Colonic mucosa (tissue), 4 donors: Measurements from ENCODE around the gene OR6S1. TPM values are rescaled to one million over a fixed set of nuclear protein-coding genes. Genes with fewer than 3 reads are reported as not detected.

Experiments
- DNase-seq: peaks from one replicate; pipeline ENCODE4 v3.0.0-alpha.2; 2020
- H3K27ac ChIP-seq: fragments of 200-600 bp; one replicate; pipeline ENCODE4 v1.8.0; 2021
- H3K27me3 ChIP-seq: fragments of 200-600 bp; one replicate; pipeline ENCODE4 v1.8.0; 2021
- H3K36me3 ChIP-seq: fragments of 200-600 bp; one replicate; pipeline ENCODE4 v1.8.0; 2021
- H3K4me1 ChIP-seq: fragments of 200-600 bp; one replicate; pipeline ENCODE4 v1.8.0; 2021; ENCODE audit warnings: mild to moderate bottlenecking
- H3K4me3 ChIP-seq: fragments of 200-600 bp; one replicate; pipeline ENCODE4 v1.8.0; 2021
- H3K9ac ChIP-seq, 2 donors: one replicate each; pipeline ENCODE4 v1.7.0; 2013; ENCODE audit warnings: control low read depth in 2 of 2, low read depth in 2 of 2, low read length in 2 of 2
- H3K9me3 ChIP-seq: fragments of 200-600 bp; one replicate; pipeline ENCODE4 v1.8.0; 2021
- intact Hi-C: fragments of 100-400 bp; cut with DNase I; formaldehyde crosslinking; loops from one replicate; pipeline ENCODE4 v1.14.1; 2022
- total RNA-seq, 2 donors: library from RNA; stranded (reverse); fragmentation: NEBNext Ultra II Directional in 1 of 2; extraction: Animal tissue kit (Norgen Biotek cat#: 25700) in 1 of 2; gene quantifications; one replicate each; pipeline ENCODE4 v1.2.1, GENCODE V29; 2021
- TF ChIP-seq, protein P1 (sequence below): fragments of 200-600 bp; IDR thresholded peaks from one replicate; pipeline ENCODE4 v1.8.0; 2022; ENCODE audit warnings: antibody characterized with exemption, mild to moderate bottlenecking
- donor health status: healthy.
- donor health status: DM: no; HTN: no; CAD: no.
- donor health status: DM: no; HTN: no; CAD: no.

OR6S1 gene, protein sequence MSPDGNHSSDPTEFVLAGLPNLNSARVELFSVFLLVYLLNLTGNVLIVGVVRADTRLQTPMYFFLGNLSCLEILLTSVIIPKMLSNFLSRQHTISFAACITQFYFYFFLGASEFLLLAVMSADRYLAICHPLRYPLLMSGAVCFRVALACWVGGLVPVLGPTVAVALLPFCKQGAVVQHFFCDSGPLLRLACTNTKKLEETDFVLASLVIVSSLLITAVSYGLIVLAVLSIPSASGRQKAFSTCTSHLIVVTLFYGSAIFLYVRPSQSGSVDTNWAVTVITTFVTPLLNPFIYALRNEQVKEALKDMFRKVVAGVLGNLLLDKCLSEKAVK
- total RNA-seq: not detected

DNA sequence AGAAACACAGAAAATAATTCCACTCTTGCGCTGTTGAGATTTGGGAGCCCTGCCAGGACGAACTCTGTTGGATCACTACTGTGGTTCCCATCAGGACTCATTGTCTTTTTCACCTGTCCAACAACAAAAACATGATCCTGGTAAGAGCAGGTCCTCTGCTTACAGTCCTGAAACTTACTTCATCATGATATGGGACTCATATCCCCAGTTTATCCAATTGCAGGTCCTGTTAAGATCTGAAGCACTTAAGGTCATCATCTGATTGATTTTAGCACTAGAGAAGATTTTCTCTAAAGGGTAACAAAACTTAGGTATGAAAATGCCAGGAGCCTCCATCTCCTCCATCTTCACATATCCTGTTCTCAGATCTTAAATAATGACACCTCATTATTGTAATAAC, at the start of gene OR6S1:
Gene OR6S1 (minus strand): TSS at position 101 of the 400 bp plus-strand sequence. CDS start 0 bp downstream, at position 101.
- no peaks in the 10 kb centered on the region for H3K36me3 ChIP-seq
- intact Hi-C loops: no loop called here

DNA sequence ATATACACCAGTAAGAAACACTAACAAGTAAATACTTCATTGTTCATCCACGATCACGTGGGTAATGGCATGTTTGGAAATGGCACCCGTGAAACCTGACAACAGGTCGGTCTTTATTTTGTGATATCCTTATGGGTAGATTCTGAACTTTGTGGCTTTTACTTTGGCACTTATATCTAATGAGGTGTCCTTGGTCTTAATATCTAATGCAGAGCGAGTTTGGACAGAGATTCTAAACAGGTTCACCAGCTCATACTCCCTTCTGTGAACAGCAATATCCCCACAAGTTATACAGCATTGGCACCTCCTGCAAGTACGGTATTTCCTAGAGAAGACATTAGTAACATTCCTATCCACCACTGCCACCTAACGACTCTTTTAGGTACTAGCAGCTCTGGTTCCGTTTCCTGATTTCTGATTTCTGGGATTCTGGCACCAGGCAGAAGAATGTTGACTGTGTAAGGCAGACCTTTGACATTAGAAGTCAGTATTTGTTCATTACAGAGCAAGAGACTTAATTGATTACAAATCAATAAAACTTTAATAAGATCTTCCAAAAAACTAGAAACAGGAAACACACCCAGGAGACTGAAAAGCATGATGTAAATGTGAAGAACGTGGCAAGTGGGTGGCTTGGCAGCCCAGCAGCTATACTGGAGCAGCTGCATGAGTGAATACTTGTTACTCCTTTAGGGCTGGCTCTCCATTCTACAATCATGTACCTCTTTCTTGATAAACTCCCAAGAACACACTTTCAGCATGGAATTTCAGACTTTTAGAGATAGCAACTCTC, 49.6 kb upstream of the OR6S1 start:
- Histone ChIP-seq H3K4me1 (peaks cover 4% of the 10 kb centered on the region), H3K9me3 (no peaks in the 10 kb centered on the region), H3K27ac (no peak overlapping the region), H3K9ac (peak overlapping the region in 1 of 2 donors; percentile 36), H3K27me3 (no peaks in the 10 kb centered on the region), H3K4me3 (no peak overlapping the region), H3K36me3 (no peaks in the 10 kb centered on the region)
- peak; percentile 75 for DNase-seq
- intact Hi-C loops: loop anchor here (5.0 to 10.0 kb wide), 4 partner anchors 34 to 364 kb away; no protein-coding TSS in a partner anchor
- TF ChIP-seq, protein P1, sequence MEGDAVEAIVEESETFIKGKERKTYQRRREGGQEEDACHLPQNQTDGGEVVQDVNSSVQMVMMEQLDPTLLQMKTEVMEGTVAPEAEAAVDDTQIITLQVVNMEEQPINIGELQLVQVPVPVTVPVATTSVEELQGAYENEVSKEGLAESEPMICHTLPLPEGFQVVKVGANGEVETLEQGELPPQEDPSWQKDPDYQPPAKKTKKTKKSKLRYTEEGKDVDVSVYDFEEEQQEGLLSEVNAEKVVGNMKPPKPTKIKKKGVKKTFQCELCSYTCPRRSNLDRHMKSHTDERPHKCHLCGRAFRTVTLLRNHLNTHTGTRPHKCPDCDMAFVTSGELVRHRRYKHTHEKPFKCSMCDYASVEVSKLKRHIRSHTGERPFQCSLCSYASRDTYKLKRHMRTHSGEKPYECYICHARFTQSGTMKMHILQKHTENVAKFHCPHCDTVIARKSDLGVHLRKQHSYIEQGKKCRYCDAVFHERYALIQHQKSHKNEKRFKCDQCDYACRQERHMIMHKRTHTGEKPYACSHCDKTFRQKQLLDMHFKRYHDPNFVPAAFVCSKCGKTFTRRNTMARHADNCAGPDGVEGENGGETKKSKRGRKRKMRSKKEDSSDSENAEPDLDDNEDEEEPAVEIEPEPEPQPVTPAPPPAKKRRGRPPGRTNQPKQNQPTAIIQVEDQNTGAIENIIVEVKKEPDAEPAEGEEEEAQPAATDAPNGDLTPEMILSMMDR: peak; percentile 88

More for the DNA sequence above, at the start of gene OR6S1:
- no peaks in the 10 kb centered on the region for H3K27me3 ChIP-seq
- no peak for DNase-seq
- no peak within 1 kb of the TSS for H3K4me3 ChIP-seq
- no peak within 1 kb of the TSS for H3K27ac ChIP-seq
- TF ChIP-seq, protein P1: no peak
- no peak within 1 kb of the TSS for H3K9ac ChIP-seq
- H3K9me3 ChIP-seq: no peaks in the 10 kb centered on the region
- no peaks in the 10 kb centered on the region for H3K4me1 ChIP-seq

DNA sequence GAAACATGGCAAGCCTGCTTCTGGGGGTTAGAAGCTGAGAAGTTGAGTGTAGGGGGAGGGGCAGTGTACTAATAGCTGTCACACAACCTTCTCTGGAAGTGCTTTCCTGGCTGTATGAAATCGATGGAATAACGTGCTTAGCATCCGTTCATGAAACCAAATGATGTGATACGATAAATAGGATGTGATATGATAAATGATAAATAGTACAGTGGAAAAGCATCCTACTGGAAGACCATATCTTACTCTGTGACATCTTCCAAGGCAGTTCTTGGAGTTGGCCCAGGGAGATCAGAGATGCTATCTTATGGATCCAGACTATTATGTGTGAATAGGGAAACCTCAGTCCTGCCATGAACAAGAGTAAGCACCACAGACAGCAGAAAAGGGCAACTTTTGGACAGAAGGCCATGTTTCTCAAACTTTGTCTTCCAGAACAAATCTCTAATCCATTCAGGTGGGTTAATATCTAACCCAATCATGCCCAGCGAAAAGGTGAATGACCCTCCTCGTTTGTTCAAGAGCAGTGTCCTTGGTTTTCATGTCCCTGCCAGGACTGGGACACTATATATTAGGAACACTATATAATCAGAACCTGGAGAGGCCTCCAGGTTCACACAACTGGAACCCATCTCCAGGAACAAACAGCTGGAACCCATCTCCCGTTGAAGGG, 46.8 kb upstream of the OR6S1 start, which contains the start of gene ANG:
Gene ANG (plus strand): TSS at position 598 of the 673 bp plus-strand sequence. CDS start 4,801 bp downstream, outside the sequence.
- intact Hi-C loops: loop anchor here (10.0 kb wide), 2 partner anchors 224 to 274 kb away; partner anchors contain the start of genes PIP4P1, PNP and TEP1
- H3K27ac ChIP-seq: peak within 1 kb of the TSS; percentile 100
- peaks cover 4% of the 10 kb centered on the region for H3K4me1 ChIP-seq
- no peaks in the 10 kb centered on the region for H3K27me3 ChIP-seq
- H3K9ac ChIP-seq: peak within 1 kb of the TSS in 1 of 2 donors; percentile 75
- H3K9me3 ChIP-seq: no peaks in the 10 kb centered on the region
- TF ChIP-seq, protein P1: no peak
- H3K36me3 ChIP-seq: no peaks in the 10 kb centered on the region
- H3K4me3 ChIP-seq: no peak within 1 kb of the TSS
- DNase-seq: no peak

DNA sequence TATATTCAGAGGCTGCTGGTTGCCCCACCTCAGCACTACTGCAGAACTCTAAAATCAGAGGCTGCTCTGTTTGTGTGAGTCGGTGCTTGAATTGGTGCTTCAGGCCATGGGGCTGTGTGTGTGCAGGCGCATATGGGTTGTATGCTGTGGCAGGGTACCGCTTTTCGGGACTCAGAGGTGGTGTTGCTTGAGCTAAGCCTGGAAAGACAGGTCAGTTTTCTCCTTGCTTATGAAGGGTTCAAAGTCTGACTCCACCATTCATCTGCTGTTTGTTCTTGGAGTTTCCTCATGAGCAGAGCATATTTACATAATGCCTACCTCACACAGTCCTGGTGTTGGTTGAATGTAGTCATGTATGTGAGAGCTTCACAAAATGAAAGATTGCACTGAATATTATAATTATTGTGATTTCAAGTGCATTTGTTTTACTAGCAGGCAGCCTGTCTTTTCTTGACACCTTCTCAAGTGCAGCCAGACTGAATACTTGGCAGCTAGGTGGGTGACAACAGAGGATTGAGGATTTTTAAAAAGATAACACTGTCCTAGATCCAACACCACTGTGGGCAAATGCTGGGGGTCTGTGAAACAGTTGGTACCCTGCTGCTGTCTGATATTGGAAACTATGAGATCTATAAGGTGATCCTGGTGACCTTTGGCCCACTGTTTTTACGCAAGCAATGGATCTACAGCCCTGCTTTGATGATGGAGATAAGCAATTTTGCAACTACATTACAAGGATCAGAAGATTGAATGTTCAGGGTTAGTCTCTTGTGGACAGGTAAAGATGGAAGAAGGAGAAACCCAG, 46.1 kb upstream of the OR6S1 start:
- peaks cover 4% of the 10 kb centered on the region for H3K4me1 ChIP-seq
- peak; percentile 65 for DNase-seq
- H3K9me3 ChIP-seq: no peaks in the 10 kb centered on the region
- no peaks in the 10 kb centered on the region for H3K27me3 ChIP-seq
- peak overlapping the region; percentile 3 for H3K4me3 ChIP-seq
- H3K9ac ChIP-seq: peak overlapping the region in 1 of 2 donors; percentile 75
- no peaks in the 10 kb centered on the region for H3K36me3 ChIP-seq
- TF ChIP-seq, protein P1: no peak
- intact Hi-C loops: loop anchor here (10.0 kb wide), 2 partner anchors 223 to 273 kb away; partner anchors contain the start of genes PIP4P1, PNP and TEP1
- peak overlapping the region; percentile 100 for H3K27ac ChIP-seq
